NCI-H1694 (cell line): ENCODE data around the gene PCDHGA1.

Source experiments
- DNase-seq: peaks from one replicate; lab custom pipeline; 2025; lab: John Stamatoyannopoulos, UW

The PCDHGA1 gene

DNA sequence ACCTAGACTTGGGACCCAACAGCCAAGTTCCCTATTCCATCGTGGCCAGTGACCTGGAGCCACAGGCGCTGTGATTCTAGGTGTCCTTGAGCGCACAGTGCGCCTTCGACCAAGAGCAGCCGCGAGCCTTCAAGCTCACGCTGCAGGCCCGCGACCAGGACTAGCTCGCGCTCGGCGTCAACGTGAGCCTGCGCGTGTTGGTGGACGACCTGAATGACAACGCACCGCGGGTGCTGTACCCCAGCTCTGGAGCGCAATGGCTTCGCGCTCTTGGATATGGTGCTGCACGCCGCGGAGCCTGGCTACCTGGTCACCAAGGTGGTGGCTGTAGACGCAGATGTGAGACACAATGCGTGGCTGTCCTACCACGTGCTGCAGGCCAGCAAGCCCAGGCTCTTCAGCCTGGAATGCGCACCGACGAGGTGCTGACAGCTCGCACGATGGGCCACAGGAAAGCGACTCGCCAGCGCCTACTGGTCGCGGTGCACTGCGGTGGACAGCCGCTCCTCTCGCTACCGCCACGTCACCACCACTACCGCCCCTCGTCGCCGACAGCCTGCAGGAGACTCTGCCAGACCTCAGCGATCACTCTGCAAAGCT lies 111.4 kb downstream of the PCDHGA1 start:
- no peak for DNase-seq

GRCh38 chr5:141465351-141465750 lies 135.0 kb downstream of the PCDHGA1 start:
- no peak for DNase-seq

- peak; percentile 84 for DNase-seq
Observed at GRCh38 chr5:141475625-141476131, 145.4 kb downstream of the PCDHGA1 start, which contains the start of gene PCDHGC3. PCDHGC3 (plus strand) TSS chr5:141475966; CDS start chr5:141476117, 151 bp downstream.

DNA sequence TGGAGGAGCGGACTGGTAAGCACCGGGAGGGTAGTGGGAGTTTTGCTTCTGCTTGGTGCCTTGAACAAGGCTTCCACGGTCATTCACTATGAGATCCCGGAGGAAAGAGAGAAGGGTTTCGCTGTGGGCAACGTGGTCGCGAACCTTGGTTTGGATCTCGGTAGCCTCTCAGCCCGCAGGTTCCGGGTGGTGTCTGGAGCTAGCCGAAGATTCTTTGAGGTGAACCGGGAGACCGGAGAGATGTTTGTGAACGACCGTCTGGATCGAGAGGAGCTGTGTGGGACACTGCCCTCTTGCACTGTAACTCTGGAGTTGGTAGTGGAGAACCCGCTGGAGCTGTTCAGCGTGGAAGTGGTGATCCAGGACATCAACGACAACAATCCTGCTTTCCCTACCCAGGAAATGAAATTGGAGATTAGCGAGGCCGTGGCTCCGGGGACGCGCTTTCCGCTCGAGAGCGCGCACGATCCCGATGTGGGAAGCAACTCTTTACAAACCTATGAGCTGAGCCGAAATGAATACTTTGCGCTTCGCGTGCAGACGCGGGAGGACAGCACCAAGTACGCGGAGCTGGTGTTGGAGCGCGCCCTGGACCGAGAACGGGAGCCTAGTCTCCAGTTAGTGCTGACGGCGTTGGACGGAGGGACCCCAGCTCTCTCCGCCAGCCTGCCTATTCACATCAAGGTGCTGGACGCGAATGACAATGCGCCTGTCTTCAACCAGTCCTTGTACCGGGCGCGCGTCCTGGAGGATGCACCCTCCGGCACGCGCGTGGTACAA lies 146.0 kb downstream of the PCDHGA1 start:
- DNase-seq = no peak

- no peak for DNase-seq
Observed at GRCh38 chr5:141477044-141477575, 146.8 kb downstream of the PCDHGA1 start.

DNA sequence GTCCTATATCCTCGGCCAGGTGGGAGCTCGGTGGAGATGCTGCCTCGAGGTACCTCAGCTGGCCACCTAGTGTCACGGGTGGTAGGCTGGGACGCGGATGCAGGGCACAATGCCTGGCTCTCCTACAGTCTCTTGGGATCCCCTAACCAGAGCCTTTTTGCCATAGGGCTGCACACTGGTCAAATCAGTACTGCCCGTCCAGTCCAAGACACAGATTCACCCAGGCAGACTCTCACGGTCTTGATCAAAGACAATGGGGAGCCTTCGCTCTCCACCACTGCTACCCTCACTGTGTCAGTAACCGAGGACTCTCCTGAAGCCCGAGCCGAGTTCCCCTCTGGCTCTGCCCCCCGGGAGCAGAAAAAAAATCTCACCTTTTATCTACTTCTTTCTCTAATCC lies 147.5 kb downstream of the PCDHGA1 start:
- no peak for DNase-seq

- no peak for DNase-seq
Observed at GRCh38 chr5:141478321-141478945, 148.1 kb downstream of the PCDHGA1 start.

DNA sequence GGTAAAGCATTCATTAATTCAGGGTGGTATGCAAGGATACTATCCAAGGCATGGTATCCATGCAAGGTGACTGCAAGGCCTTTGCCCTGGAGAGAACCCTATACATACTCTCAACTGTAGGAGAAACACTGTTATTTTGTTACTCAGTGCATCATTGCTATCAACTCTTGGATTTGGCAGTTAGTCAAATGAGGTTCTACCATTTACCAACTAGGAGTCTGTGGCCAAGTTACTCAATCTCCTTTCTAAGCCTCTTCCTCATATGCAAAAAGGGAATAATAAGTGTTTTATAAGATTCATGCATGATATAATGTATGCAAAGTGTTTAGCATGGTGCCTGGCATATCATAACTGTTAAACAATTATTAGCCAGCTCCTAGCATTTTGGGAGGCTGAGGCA lies 149.5 kb downstream of the PCDHGA1 start:
- no peak for DNase-seq

DNA sequence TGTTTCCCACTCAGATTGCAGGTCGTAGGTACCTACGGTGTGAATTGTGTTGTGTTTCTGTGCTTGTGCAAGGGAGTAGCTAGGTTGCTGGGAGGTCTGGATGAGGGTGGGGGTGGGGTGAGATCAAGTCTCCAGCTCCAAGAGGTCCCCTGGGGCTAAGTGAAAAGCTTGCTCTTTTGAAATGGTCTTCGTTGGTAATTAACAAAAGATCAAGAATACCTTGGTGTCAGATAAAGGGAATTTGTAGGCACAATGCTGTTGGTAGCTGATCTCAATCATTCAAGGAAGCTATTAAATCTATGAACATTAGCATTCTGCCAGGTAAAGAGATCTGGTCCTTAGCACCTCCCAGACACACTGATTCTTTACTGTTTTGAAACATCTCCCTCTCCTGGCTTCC lies 153.6 kb downstream of the PCDHGA1 start:
- DNase-seq = no peak

DNA sequence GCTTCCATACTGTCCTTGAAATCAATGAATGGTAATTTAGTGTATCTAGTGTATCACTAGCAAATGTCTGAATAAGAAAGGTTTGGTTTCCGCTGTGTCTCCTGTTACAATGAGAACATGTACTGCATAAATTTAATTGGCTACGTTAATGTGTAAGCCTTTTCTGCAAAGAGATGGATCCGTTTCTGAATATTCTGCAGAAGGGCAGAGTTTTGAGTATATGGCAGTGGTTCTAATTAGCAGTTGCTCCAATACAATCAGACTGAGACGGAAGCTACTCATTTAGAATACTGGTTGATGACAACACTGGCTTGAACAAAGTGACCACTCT lies 154.0 kb downstream of the PCDHGA1 start:
- no peak for DNase-seq

DNA sequence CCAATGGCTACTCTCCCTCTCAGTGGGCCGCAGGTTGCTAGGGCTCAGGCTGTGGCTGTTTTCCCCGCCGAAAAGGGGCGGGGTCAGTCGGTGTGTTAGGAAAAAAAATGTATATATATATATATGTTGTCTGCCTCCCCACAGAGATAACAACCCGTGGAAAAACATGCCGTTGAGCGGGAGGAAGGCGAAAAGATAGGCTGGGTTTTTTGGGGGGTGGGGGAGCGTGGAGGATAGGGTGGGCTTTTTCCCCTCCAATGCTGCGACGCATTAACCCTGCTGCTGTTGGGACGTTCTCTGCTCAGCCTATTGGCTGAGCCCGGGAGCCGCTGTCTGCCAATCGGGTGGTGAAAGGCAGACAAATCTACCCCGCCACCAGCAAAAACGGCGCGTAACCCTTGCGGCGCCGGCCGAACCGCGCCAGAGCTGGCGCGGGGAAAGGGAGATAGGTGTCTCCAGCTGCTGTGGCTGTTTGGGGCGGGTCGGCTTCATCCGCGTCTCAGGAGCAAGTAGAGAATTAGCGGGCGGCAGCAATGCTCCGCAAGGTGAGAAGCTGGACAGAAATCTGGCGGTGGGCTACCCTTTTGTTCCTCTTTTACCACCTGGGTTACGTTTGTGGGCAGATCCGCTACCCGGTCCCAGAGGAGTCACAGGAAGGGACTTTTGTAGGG lies 154.5 kb downstream of the PCDHGA1 start, which contains the start of gene PCDHGC4:
TSS of gene PCDHGC4 (plus strand) at position 390 of the 671 bp plus-strand sequence. CDS start at position 534, 144 bp downstream.
- DNase-seq = no peak

DNA sequence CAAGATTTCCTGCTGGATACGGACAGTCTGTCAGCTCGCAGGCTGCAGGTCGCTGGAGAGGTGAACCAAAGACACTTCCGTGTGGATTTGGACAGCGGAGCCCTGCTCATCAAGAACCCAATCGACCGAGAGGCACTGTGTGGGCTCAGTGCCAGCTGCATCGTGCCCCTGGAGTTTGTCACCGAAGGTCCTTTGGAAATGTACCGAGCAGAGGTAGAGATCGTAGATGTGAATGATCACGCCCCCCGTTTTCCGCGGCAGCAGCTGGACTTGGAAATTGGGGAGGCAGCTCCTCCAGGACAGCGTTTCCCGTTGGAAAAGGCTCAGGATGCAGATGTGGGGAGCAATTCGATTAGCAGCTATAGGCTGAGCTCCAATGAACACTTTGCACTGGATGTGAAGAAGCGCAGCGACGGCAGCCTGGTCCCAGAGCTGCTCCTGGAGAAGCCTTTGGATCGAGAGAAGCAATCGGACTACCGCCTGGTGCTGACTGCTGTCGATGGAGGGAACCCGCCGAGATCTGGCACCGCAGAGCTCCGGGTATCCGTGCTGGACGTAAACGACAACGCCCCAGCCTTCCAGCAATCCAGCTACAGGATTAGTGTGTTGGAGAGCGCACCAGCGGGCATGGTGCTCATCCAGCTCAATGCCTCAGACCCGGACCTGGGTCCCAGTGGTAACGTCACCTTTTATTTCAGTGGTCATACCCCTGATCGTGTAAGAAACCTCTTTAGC lies 155.2 kb downstream of the PCDHGA1 start:
- no peak for DNase-seq

DNA sequence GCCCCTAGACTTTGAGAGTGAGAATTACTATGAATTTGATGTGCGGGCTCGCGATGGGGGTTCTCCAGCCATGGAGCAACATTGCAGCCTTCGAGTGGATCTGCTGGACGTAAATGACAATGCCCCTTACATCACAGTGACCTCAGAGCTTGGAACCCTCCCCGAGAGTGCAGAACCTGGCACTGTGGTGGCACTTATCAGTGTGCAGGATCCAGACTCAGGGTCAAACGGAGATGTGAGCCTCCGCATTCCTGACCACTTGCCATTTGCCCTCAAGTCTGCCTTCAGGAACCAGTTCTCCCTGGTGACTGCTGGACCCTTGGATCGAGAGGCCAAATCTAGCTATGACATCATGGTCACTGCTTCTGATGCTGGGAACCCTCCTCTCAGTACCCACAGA lies 155.8 kb downstream of the PCDHGA1 start:
- no peak for DNase-seq

- no peak for DNase-seq
Observed at GRCh38 chr5:141487131-141487530, 156.8 kb downstream of the PCDHGA1 start.

DNA sequence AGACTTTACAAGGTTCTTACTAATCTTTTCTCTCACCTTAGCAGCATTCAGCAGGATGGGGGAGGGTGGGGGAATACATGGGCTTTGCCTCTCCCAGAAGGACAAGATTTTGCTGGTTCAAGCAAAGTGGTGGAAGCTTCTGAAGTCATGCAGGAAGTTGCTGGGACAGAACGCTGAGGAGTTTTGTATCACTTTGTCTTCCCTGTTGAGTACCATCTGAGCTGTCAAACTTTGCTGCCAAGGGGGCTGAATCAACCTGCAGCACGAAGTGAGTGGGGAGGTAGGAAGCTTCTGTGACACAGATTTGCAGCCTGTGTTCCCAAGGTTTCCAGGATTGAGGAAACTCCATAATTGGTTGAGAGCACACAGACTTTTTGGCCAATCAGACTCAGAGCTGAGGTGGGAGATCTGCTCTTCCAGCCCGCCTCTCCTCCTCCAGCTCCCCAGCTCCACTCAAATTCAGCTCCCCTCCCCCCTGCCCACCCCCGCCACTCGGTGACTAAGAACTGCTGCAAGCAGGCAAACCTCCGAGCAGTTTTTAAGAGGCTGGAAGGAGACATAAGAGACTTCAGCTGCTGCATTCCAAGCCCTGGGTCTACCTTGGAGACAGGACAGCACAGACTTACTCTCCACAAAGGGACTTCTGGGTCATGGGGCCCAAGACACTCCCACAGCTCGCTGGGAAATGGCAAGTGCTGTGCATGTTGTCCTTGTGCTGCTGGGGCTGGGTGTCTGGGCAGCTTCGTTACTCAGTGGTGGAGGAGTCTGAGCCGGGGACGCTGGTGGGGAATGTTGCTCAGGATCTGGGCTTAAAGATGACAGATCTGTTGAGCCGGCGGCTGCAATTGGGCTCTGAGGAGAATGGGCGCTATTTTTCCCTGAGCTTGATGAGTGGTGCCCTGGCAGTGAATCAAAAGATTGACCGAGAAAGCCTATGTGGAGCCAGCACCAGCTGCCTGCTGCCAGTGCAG lies 158.6 kb downstream of the PCDHGA1 start, which contains the start of gene PCDHGC5:
TSS of gene PCDHGC5 (plus strand) at position 491 of the 971 bp plus-strand sequence. CDS start at position 651, 160 bp downstream.
- DNase-seq = no peak

GRCh38 chr5:141489841-141490240 lies 159.5 kb downstream of the PCDHGA1 start:
- no peak for DNase-seq

GRCh38 chr5:141490271-141490670 lies 160.0 kb downstream of the PCDHGA1 start:
- no peak for DNase-seq

DNA sequence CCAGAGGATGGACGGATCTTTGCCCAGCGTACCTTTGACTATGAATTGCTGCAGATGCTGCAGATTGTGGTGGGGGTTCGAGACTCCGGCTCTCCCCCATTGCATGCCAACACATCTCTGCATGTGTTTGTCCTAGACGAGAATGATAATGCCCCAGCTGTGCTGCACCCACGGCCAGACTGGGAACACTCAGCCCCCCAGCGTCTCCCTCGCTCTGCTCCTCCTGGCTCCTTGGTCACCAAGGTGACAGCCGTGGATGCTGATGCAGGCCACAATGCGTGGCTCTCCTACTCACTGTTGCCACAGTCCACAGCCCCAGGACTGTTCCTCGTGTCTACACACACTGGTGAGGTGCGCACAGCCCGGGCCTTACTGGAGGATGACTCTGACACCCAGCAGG lies 160.5 kb downstream of the PCDHGA1 start:
- no peak for DNase-seq

GRCh38 chr5:141491323-141492167 lies 161.2 kb downstream of the PCDHGA1 start:
- DNase-seq = no peak
